GM18508 (cell line): ENCODE results near the gene PSENEN.

Experiments used
- ATAC-seq: cut with Tn5 transposase; IDR thresholded peaks from one replicate; pipeline ENCODE4 v1.9.1; 2021; ENCODE audit warnings: moderate number of reproducible peaks; ENCODE audit not compliant: insufficient read depth, unreplicated experiment

PSENEN gene

DNA sequence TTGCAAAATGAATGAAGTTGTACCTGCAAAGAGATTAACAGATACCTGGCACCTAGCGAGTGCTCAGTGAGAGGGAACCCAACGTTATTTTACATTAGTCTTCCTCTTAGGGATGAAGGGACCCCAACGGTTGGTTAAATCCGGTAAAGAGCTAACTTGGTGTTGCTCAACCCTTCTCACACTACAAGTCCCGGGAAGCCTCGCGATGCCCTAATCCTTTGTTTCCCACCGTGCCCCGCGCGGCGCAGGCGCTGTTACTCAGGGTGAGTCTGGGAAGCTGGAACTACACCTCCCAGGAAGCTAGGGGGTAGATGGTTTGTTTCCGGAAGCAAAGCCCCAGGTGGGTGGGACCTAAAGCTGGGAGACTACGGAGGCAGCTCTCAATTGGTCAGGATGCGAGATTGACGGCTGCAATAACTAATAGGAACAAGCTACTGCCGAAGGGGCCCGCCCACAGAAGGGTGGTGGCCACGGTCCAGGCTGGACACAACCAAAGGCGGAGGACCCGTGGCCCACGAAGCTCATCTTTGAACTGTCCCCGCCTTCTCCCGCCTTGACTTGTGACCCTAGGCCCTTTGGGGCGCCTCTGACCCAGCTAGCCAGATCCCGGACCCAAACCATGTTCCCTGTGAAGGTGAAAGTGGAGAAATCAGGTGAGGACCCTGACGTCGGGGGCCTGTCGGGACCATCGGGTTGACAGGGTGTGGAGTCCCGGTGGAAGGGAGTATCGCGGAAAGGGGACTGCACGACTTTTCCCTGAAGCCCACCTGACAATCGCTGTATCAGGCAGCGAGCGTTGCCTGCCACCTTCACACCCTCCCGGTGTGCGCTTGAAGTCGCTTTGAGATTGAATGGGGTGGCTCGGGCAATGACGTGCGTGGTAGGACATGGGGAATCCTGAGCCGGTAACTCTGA is 2.9 kb downstream of the PSENEN start, which contains the start of gene LIN37:
Gene LIN37, plus strand, starts transcription at position 471 of the 915 bp plus-strand sequence. Its CDS starts 149 bp downstream, at position 620.
- ATAC-seq, result peak; percentile 51

DNA sequence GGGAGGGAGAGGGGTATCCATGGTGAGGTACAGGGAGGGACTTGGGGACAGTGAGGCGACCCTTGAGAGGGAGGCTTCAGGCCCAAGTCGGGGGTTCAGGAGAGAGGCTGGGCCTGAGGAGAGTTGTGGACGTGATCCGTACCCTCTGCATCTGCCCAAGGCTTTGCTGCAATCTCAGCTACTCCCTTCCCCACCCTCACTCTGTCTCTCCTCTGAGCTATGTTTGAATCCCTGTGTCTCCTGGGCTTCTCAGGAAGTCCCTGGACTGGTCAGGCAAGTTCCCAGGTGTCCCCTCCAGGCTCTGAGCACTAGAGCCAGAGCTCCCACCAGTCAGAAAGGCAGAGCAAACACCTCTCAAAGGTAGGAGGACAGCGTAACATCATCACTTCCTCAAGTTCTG is 4.7 kb downstream of the PSENEN start:
- no peak for ATAC-seq

DNA sequence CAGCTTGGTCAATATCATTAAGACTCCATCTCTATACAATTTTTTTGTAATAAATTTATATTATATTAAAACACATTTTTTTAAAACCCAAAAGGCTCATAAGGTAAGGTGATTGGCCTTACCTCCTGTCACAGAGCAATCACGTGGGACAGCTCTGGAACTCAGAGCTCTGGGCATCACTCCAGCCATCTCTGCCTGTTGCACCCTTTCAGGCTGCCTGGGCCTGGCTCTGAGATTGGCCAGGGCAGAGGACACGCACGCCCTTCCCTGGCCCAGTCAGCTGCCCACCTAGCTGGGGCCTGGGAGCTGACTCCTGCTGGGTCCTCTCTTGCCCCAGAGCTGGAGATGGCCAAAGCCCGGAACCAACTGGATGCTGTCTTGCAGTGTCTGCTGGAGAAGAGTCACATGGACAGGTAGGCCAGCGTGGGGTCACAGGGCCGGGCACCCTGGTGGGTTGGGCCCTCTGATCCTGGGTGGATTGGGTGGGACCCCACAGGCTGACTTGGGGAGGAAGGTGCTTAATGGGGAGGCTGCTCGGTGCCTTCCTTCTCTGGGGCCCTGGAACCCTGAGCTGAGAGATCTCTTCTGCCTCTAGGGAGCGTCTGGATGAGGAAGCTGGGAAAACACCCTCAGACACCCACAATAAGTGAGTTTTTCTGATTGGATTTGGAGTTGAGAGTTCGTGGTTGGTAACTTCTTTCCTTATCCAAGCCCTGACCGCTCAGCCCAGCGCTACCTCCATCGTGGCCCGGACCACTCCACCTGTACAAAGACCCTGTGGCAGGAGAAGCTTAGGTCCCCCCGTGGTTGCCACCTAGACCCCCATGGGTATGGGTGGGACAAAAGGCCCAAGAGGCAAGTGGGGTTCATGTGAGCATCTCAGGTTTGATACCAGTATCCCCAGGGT is 6.6 kb downstream of the PSENEN start:
- no peak for ATAC-seq

DNA sequence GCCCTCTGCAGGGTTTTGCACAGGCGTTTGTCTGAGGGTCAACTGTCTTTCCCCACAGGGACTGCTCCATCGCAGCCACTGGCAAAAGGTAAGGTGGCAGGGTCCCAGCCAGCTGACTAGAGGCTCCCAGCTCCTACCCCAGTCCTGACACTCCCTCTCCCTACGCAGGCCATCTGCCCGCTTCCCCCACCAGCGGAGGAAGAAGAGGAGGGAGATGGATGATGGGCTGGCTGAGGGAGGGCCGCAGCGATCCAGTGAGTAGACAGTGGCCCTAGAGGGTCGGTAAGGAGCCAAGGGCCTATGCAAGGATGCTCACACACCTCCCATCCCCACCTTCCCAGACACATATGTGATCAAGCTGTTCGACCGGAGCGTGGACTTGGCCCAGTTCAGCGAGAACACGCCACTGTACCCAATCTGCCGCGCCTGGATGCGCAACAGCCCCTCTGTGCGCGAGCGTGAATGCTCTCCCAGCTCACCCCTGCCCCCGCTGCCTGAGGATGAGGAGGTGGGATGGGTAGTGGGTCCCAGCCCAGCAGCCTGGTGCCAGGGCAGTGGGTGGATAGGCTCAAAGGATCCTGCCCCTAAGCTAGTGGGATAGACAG is 7.4 kb downstream of the PSENEN start:
- ATAC-seq, result no peak

DNA sequence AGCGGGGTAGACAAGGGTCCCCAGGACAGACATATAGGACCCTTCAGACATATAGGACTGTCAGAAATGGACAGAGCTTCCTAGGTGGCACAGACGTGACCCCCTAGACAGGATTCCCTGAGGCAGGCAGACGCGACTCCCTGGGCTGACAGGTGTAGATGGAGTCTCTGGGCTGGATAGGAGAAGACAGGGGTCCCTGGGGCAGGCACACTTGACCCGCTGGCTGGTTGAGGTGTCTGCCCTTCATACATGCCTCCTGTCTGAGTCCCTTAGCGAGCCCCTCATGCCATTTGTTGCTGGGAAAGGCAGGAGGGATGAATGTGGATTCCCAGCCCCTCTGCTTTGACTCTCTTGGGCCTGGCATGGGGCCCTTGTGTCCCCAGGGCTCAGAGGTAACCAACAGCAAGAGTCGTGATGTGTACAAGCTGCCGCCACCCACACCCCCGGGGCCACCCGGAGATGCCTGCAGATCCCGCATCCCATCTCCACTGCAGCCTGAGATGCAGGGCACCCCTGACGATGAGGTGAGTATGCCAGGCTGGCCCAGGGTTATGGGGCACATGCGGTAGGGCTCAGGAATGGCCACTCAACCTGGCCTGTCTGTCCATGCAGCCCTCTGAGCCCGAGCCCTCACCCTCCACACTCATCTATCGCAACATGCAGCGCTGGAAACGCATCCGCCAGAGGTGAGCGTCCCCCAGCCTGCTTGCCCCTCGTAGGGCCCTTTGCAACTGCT is 8.4 kb downstream of the PSENEN start:
- ATAC-seq, result no peak

DNA sequence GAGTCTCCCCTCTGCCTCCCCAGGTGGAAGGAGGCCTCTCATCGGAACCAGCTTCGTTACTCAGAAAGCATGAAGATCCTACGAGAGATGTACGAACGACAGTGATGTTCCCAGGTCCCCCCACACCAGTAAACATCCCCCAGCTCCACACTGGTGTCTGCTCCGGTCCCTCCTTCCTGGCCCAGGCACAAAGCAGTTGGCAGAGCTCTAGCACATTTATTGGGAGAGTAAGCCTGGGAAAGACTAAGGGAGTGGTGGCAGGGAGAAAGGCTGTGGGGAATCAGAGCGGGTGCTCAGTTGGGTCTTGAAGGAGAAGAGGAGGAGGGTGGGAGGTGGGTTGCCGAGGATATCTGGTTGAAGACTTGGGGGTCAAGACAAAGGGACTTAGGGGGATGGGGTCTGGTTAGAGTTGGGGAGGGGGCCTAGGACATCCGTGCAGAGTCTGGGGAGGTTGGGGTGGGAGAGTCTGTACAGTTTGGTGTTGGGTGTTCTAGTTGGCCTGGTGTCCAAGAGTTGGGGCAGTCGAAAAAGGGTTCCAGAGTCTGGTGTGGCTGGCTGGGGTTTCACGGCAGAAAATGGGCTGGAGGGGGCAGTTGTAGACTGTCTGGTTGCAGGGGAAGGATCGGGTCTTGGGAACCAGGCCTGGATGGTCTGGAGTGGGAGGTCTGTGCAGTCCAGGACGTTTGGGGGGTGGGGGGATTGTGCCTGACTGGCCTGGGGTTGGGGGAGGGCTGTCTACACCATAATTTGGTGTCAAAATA is 9.1 kb downstream of the PSENEN start:
- no peak for ATAC-seq

DNA sequence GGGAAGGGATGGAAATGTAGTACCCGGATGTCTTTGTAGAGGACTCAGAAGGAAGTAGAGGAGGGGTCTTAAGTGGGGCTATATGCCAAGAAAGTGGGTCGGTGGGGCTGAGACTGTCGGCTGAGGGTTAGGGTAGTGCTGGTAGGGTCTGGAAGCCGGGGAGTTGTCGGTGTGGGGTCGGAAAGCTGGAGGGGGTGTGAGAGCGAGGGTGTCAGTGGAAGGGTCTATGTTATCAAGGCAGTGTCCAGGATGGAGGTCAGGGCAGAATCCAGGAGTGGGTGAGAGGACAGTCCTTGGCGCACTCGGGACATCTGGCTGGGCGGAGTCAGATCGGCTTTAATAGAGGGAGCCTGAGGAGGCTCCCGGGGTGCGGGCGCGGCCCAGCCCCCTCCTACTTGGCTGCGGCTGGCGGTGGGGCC is 9.7 kb downstream of the PSENEN start:
- ATAC-seq, result no peak

DNA sequence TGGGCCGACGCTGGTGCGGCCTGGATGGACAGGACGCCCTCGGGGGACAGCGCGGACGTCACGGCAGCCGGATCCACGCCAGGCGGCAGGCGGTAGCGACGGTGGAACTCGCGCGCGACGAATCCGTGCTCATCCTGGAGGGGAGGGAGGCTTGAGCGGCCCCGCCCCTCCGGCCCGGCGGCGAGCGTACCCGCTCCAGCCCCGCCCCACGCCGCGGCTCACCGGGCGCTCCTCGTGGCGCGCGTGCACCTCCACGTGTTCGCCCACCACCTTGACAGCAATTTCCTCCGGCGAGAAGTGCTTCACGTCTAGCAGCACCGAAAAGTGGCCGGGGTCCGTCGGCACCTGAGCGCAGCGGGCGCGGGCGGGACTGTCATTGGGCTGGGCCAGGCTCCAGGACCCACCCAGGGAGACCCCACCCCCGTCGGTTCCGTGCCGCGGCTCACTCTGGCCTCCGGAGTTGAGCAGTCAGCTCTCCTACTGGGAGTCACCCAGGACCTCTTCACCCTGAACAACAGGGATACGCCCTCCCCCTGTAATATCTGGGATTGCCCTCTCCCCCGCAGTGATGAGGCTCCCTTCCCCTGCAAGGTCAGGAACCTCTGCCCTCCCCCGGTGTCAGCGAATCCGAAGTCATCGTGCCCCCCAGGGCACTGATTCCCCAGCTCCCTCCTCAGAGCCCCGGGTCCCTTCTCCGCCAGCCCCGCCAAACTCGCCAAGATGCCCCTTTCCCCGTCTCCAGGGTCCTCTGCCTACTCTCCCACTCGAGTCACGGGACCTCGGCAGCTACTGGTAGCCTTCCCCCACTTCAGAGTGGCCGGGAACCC is 10.3 kb downstream of the PSENEN start:
- no peak for ATAC-seq

DNA sequence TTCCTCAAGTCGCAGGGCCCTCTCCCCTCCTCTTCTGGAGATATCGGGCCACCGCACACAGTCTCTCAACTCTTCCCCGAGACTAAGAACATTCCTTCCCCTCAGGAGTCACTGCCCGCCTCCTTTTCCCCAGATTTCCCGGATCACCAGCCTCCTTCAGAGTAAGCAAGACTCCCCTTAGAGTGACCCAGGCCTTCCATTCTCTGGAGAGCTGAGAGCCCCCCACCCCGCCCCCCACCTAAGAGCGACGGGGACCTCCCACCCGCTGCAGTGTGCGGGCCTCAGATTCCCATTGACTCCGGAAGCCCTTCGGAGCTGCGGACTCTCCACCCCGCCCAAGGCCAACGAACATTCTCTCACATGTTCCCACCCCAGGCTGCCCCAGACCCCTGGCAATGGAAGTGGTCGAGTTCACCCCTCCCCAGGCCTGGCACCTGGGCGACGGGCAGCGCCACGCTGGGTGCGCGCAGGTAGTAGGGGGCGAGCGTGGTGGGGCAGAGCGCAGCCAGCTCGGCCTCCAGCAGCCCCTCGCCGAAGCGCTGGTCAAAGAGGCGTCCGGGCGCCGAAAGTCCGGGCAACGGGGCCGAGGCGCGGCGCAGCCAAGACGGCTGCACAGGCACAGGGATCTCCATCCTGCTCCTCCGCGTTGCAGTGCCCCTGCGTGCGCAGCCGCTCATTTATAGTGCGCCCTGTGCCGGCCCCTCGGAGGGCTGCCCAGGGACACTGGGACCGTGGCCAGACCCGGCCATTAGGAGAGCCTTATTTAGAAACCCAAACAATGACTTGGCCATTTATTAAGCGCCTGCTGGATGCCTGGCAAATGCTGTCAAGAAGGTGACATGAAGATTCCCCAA is 11.2 kb downstream of the PSENEN start, which contains the start of gene HSPB6:
Gene HSPB6, minus strand, starts transcription at position 653 of the 854 bp plus-strand sequence. Its CDS starts 21 bp downstream, at position 632.
- ATAC-seq, result no peak

DNA sequence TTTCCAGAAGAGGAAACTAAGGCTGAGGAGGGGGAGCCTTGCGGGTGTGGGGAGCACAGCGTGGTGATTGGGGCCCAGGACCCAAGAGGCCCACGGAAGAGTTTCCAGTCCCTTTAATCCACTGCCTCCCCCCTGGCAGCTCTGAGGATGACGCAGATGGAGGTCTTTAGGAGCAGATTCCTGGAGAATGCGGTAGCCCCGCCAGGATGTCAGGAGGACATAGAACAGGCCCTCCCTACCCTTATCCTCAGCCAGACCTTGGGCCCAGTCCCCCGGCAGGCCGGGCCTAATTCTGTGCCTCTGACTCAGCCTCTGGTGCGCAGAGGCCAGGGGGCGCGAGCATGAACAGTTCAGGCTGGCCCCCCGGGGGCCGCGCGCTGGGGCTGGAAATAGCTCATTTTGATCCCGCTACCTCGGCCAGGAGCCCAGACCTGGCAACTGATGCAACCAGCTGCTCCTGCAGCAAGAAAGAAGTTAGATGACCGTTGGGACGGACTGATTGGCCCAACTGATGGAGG is 11.8 kb downstream of the PSENEN start:
- no peak for ATAC-seq

DNA sequence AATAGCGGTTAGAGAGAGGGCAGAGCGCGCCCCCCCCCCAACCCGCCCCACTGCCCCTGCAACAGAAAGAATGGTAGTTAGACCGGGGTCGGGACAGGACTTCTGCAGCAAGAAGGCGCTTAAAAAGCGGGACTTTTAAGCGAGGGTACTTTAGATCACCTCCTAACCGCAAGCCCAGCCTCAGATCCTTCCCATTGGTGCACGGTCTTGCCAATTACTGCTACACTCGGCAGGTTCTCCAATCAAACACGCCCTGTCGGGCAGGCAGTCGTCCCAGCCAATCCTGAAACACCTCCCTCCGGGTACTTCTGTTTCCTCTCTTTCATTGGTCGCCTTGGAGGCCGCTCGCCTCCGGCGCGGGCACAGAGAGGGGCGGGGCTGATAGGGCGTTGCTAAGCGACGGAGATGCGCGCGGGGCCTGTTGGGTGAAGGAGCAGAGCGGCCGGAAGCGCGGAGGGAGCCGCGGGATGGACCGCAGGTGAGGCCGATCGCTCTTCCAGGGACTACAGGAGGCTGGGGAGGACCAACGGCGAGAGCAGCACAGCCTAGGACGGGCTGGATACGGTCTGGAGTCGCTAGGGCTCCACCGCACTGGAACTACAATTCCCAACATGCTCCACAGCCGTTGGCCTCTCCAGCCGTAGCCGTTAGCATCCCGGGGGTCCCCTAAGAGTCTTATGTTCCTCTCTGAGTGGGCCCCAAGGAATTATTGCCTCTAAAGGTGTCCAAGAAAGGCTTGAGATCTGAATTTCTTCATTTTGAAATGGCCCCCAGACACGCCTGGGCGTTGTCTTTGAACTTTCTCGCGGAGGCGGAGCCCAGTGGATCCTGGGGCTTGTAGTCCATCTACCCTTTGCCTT is 12.5 kb downstream of the PSENEN start, which contains the start of gene PROSER3:
Gene PROSER3, plus strand, starts transcription at position 428 of the 860 bp plus-strand sequence. Its CDS starts 40 bp downstream, at position 468.
- ATAC-seq, result peak; percentile 87

DNA sequence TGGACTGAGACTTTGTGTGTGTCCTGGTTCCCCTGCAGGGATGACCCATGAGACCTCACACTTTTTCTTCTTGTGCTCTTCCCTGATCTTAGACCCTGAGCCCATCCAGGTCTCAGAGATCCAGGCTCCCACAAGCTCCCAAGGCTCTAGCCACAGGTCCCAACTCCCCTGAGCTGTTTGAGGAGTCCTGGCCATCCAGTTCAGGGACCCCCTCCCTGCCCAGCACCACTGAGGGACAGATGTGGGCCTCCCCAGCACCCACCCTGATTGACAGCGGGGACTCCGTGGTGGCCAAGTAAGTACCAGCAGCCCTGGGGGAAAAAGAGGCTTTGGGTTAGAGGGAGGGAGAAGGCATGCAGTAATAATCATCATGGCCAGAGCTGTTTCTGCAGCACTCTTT is 14.2 kb downstream of the PSENEN start:
- no peak for ATAC-seq

DNA sequence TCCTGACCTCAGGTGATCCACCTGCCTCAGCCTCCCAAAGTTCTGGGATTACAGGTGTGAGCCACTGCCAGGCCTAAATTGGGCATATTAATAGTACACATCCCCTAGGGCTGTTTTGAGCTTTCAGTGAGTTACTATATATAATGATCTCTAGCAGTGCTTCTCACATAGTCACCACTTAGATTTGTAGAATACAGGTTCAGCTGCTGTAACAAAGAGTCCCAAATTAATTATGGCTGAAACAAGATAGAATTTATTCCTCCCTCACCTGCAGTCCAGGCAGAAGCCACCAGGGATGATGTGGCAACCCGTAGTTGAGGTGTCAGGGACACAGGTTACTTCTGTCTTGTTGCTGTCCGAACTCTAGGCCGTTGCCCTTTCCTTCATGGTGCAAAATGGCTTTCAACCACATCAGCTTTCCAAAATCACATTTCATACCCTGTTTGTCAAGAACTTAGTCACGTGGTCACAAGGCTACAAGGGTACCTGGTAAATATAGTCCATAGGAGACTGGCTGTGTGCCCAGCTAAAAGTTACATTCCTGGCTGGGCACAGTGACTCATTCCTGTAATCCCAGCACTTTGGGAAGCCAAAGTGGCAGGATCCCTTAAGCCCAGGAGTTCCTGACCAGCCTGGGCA is 15.4 kb downstream of the PSENEN start:
- ATAC-seq, result no peak

DNA sequence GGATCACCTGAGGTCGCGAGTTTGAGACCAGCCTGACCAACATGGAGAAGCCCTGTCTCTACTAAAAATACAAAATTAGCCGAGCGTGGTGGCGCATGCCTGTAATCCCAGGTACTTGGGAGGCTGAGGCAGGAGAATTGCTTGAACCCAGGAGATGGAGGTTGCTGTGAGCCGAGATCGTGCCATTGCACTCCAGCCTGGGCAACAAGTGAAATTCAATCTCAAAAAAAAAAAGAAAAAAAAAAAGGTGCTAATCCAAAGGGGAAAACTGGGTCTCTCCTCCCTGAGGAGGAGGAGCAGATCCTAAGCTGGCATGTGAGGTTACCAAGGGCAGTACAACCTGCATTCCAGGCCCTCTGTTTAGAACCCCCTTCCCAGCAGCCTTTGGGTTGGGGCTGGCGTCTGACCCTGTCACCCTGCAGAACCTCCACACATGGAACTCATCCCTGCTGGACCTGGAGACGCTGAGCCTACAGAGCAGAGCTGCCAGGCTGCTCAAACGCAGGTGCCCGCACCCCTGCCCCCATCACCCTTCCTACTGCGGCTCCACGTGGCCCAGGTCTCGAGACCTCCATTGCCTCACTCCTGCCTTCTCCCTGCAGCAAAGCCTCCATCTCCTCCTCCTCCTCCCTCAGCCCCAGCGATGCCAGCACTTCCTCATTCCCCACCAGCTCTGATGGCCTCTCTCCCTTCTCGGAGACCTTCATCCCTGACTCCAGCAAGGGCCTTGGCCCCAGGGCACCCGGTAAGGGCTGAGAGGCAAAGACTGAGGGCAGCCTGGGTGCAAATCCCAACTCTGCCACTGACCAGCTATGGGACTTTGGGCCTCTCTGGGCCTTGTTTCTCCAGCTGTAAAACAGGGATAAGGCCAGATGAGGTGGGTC is 19.2 kb downstream of the PSENEN start:
- ATAC-seq, result no peak
